ENCODE measurements around the gene FUS.

FUS gene

DNA sequence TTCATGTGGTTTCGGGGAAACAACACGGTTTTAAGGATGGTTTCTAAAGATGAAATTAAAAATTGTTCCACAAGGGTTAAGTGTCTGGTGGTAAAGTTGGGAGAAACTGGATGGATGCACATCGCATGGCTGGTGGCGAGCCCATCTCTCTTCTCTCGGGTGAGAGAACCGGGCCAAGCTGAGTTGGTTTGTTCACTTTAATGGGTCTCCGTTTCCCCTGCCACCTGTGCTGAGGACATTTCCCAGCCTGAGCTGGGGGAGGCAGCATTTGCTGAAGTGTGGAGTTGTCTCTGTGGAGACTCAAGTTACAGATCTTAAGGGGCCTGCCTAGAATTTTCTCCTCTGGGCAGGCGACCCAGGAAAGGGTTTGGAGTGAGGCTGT, 7.9 kb downstream of the FUS start:
- TF ChIP-seq, protein P1, sequence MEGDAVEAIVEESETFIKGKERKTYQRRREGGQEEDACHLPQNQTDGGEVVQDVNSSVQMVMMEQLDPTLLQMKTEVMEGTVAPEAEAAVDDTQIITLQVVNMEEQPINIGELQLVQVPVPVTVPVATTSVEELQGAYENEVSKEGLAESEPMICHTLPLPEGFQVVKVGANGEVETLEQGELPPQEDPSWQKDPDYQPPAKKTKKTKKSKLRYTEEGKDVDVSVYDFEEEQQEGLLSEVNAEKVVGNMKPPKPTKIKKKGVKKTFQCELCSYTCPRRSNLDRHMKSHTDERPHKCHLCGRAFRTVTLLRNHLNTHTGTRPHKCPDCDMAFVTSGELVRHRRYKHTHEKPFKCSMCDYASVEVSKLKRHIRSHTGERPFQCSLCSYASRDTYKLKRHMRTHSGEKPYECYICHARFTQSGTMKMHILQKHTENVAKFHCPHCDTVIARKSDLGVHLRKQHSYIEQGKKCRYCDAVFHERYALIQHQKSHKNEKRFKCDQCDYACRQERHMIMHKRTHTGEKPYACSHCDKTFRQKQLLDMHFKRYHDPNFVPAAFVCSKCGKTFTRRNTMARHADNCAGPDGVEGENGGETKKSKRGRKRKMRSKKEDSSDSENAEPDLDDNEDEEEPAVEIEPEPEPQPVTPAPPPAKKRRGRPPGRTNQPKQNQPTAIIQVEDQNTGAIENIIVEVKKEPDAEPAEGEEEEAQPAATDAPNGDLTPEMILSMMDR (IDR thresholded peaks at IDR 0.05; ENCODE audit: insufficient read depth, low read depth, low read length, missing control alignments) = no peak
- DNase-seq (ENCODE audit: low read depth) = no peak
- no peak overlapping the region for H3K4me3 ChIP-seq (ENCODE audit: low read depth, low read length)

DNA sequence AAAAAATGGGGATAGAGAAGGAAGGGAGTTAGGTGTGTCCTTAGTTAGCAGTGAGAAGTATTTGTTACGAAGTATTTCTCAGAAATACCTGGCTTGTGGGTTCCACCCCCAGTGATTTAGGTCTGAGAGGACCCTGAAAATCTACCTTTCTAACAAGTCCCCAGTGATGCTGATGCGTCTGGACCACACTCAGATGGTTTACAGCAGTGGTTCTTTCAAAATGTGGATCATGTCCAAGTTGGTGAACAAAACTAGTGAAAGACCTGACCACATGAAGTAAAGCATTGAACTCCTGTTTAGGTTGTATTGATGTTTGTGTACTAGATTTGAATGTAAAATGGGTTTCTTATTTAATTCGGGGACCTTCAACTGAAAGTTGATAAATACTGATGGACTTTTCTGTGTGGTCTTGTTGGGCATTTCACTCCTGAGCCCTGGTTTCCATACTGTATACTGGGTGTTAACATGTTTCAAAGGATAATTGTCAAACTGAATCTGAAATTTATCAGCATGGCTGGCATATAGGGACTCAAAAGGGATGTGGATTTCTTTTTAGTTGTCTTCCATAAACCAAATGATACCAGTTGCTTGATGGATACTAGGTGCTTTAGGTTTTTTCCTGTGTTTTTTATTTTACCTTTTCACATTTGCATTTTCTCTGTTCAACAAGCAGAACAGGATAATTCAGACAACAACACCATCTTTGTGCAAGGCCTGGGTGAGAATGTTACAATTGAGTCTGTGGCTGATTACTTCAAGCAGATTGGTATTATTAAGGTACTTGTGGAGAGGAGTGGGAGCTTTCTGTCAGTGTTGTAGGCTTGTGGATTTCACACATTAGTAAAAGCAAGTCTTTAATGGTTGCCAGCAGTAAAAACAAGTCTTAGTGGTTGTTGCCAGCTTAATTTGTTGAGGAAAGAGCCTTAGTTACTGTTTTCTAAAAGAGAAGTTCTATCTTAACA, 8.8 kb downstream of the FUS start:
- no peak for DNase-seq (ENCODE audit: low read depth)
- H3K4me3 ChIP-seq (ENCODE audit: low read depth, low read length) = no peak overlapping the region
- TF ChIP-seq, protein P1 (IDR thresholded peaks at IDR 0.05; ENCODE audit: insufficient read depth, low read depth, low read length, missing control alignments) = no peak

- TF ChIP-seq, protein P1 (IDR thresholded peaks at IDR 0.05; ENCODE audit: insufficient read depth, low read depth, low read length, missing control alignments) = no peak
- no peak overlapping the region for H3K4me3 ChIP-seq (ENCODE audit: low read depth, low read length)
- DNase-seq (ENCODE audit: low read depth) = no peak
These were observed 9.5 kb downstream of the FUS start for GRCh38 chr16:31189412-31189778.

DNA sequence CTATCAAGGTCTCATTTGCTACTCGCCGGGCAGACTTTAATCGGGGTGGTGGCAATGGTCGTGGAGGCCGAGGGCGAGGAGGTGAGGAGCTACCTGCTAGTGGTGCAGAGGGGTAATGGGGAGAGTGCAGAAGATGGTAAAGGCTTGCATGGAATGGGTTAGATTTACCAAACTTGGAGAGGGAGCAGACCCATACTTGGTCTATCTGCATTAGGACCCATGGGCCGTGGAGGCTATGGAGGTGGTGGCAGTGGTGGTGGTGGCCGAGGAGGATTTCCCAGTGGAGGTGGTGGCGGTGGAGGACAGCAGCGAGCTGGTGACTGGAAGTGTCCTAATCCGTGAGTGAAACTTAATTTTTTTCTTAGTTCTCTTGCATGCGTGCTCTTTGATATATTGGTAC, 10.1 kb downstream of the FUS start:
- TF ChIP-seq, protein P1 (IDR thresholded peaks at IDR 0.05; ENCODE audit: insufficient read depth, low read depth, low read length, missing control alignments) = no peak
- no peak overlapping the region for H3K4me3 ChIP-seq (ENCODE audit: low read depth, low read length)
- DNase-seq (ENCODE audit: low read depth) = no peak

DNA sequence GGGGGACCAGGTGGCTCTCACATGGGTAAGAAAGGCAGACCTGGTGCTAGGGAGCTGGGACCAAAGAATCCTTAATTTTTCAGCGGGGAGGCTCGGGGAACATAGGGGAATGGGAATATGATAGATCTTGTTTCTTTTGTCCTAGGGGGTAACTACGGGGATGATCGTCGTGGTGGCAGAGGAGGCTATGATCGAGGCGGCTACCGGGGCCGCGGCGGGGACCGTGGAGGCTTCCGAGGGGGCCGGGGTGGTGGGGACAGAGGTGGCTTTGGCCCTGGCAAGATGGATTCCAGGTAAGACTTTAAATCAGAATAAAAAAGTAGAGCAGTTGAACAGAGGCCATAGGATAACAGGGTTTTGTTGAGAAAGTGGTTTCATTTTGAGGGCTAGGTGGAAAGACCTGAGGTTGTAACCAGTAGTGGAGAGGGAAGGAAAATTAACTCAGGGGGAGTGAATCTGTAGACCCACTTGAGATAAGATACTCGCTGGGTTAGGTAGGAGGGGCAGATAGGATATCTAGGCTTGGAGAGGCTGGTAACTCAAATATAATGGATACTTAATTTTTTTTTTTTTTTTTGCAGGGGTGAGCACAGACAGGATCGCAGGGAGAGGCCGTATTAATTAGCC, 11.0 kb downstream of the FUS start:
- DNase-seq (ENCODE audit: low read depth) = no peak
- no peak overlapping the region for H3K4me3 ChIP-seq (ENCODE audit: low read depth, low read length)
- TF ChIP-seq, protein P1 (IDR thresholded peaks at IDR 0.05; ENCODE audit: insufficient read depth, low read depth, low read length, missing control alignments) = no peak

DNA sequence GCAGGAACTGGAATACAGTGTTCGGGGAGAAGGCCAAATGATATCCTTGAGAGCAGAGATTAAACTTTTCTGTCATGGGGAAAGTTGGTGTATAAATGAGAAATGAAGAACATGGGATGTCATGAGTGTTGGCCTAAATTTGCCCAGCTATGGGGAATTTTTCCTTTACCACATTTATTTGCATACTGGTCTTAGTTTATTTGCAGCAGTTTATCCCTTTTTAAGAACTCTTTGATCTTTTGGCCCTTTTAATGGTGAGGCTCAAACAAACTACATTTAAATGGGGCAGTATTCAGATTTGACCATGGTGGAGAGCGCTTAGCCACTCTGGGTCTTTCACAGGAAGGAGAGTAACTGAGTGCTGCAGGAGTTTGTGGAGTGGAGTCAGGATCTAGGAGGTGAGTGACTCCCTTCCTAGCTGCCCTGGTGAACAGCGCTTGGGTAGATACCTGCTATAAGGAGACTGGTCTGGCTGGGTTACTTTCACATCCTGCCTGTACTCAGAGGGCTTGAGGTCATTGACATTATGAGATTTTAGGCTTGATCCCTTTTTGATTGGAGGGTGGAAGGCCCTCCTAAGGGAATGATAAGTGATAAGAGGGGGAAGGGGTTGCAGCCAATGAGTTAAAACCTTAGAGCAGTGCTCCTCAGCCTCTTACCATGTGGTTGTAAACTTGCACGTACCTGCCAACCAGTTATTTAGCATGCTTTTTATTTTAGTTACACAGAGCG, 11.9 kb downstream of the FUS start:
- TF ChIP-seq, protein P1 (IDR thresholded peaks at IDR 0.05; ENCODE audit: insufficient read depth, low read depth, low read length, missing control alignments) = no peak

More for the DNA sequence above, 11.9 kb downstream of the FUS start:
- H3K4me3 ChIP-seq (ENCODE audit: low read depth, low read length) = no peak overlapping the region
- no peak for DNase-seq (ENCODE audit: low read depth)
